PC-3 (cell line): ENCODE measurements around the gene RANGAP1.
A peak's percentile ranks its signal among the peaks of the same experiment; 100 is the strongest.

Experiments
- EZH2phosphoT487 ChIP-seq: fragments of 300-600 bp; sonication (generic); IDR thresholded peaks from 2 replicates; pipeline ENCODE4 v1.6.1; 2018; ENCODE audit warnings: mild to moderate bottlenecking, antibody characterized with exemption, low read length, borderline replicate concordance
- TF ChIP-seq, protein P1 (sequence below): fragments of 300-600 bp; sonication (generic); conservative IDR thresholded peaks from 2 replicates; pipeline ENCODE4 v1.5.1; 2017; ENCODE audit warnings: antibody characterized with exemption, low read depth, mild to moderate bottlenecking, low read length

GRCh38 chr22:41237707-41238569, 48.0 kb downstream of the RANGAP1 start:
- TF ChIP-seq, protein P1, sequence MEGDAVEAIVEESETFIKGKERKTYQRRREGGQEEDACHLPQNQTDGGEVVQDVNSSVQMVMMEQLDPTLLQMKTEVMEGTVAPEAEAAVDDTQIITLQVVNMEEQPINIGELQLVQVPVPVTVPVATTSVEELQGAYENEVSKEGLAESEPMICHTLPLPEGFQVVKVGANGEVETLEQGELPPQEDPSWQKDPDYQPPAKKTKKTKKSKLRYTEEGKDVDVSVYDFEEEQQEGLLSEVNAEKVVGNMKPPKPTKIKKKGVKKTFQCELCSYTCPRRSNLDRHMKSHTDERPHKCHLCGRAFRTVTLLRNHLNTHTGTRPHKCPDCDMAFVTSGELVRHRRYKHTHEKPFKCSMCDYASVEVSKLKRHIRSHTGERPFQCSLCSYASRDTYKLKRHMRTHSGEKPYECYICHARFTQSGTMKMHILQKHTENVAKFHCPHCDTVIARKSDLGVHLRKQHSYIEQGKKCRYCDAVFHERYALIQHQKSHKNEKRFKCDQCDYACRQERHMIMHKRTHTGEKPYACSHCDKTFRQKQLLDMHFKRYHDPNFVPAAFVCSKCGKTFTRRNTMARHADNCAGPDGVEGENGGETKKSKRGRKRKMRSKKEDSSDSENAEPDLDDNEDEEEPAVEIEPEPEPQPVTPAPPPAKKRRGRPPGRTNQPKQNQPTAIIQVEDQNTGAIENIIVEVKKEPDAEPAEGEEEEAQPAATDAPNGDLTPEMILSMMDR: peak; percentile 60; the same call in 1 of the 2 replicates
- no peak for TF ChIP-seq EZH2phosphoT487
